NCI-H1105 treated with DMSO at 0.1 percent for 48 hours (cell line): Measurements from ENCODE around the gene INPP5J.
"Not testable (repeated sequence)": the region's sequence is repeated elsewhere in the genome, so short reads cannot be mapped to it uniquely, and the experiment has no call there.

Source experiments
- DNase-seq: peaks from one replicate; lab custom pipeline; 2025; lab: John Stamatoyannopoulos, UW

Gene INPP5J

GRCh38 chr22:31122532-31123291, at the start of gene INPP5J:
TSS of gene INPP5J (plus strand) at chr22:31122966. CDS start at chr22:31123015, 49 bp downstream.
- peak; percentile 80 for DNase-seq

GRCh38 chr22:31073125-31073524, 49.6 kb upstream of the INPP5J start:
- DNase-seq, result not testable (repeated sequence)

GRCh38 chr22:31073545-31074145, 49.1 kb upstream of the INPP5J start:
- DNase-seq, result not testable (repeated sequence)

GRCh38 chr22:31075961-31076360, 46.8 kb upstream of the INPP5J start:
- no peak for DNase-seq

DNA sequence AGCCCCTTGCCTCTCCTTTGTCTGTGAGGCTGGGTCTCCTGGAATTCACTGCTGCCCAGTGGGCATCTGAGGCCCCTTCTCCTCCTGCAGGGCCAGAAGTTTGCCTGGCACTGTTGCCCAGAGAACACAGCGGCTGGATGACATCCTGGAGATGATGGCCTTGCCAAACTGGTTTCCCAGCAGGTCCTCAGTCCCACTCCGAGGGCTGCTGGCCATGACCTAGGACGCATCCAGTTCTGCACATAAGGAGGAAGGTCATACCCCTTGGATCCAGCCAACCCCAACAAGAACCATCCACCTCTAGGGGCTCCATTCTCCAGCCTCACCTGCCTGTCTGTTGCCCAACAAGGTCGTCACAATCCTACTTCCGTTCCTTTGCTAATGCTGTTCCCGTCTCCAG, 45.1 kb upstream of the INPP5J start:
- DNase-seq, result no peak

GRCh38 chr22:31078389-31078788, 44.4 kb upstream of the INPP5J start:
- not testable (repeated sequence) for DNase-seq

GRCh38 chr22:31079095-31079642, 43.6 kb upstream of the INPP5J start:
- DNase-seq, result no peak

GRCh38 chr22:31080164-31080847, 42.5 kb upstream of the INPP5J start:
- DNase-seq, result no peak

DNA sequence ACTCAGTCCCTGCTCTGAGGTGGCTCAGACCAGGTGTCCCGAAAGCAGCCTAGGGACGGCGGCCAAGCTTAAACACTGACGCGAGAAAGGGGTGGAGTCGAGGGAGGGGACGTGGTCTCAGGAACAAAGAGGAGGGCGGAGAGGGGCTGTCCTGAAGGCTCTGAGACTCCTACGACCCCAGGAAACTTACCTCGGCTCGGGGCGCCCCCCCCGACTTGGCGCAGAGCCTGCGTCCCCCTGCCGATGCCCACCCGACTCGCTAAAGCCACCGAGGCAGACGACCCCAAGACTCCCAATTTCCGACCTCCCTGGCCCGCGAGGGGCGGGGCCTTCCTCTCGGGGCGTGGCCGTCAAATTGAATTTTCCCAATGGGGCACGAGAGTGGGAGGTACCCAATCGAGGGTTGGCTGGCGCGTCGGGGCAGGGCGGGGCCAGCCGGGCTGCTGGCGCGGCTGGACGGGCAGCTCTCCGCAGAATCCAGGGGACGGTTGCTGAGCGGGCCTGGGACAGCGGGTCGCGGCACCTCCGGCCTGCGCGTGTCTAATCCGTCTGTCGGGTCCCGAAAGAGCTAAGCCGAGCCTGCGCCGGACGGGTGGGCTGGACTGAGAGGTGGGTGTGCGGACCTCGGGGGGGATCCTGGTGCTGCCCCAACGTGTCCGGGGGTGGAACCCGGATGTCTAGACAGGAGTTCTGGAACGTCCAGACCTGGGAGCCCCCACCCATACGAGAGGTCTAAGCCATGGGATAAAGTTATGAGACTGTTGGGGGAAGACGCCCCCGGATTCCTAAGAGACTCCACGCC, 41.7 kb upstream of the INPP5J start, which contains the start of gene SMTN:
SMTN (plus strand) TSS at position 471 of the 802 bp plus-strand sequence. CDS start 1,941 bp downstream, outside the sequence.
- DNase-seq, result peak; percentile 80

DNA sequence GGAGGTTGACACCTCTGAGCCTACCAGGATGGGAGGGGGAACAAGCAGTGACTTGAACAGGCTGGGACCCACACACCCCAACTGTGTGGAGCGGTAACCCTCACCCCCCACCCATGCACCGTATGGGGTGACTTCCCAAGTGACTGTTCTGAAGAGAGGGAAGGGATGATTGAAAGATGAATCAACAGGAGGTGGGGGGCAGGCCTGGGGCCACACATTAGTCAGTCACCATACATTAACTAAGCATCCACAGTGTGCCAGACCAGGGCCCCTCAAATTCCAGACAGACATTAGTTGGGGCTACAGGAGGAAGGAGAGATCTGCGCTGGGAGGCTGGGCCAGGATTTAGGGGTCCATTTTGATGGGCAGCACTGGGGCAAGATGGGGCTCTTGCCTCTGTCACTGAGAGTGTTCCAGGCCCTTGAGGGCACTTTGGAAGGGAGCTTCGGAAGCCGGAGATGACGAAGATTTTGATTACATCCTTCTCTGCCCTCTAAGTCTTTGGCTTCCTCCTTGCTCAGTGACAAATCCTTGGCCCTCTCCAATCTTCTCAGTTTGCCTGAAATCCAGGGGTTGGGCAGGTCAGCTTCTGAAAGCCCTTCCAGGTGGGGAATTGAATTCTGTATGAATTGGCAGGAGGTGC, 40.7 kb upstream of the INPP5J start:
- no peak for DNase-seq

GRCh38 chr22:31082606-31083376, 40.0 kb upstream of the INPP5J start:
- DNase-seq, result no peak

- DNase-seq, result peak; percentile 86
These were observed 39.4 kb upstream of the INPP5J start for GRCh38 chr22:31083377-31083768.

GRCh38 chr22:31083923-31084810, 38.6 kb upstream of the INPP5J start:
- no peak for DNase-seq

GRCh38 chr22:31084811-31085492, 37.8 kb upstream of the INPP5J start:
- DNase-seq, result peak; percentile 22

DNA sequence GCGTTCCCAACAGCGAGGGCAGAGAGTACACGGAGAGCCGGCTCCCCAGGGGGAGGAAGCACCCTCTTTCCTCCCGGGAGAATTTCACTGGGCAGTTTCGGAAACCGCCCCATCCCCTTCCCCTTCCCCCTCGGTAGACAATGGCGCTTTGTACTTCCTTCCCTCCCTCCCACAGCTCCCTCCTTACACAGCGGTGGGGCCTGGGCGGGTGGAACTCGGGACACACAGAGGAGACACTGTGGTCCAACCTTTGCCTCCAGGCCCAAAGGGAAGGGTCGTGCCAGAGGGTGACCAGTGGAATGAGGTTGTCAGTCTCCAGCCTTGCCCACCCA, 37.3 kb upstream of the INPP5J start:
- no peak for DNase-seq

DNA sequence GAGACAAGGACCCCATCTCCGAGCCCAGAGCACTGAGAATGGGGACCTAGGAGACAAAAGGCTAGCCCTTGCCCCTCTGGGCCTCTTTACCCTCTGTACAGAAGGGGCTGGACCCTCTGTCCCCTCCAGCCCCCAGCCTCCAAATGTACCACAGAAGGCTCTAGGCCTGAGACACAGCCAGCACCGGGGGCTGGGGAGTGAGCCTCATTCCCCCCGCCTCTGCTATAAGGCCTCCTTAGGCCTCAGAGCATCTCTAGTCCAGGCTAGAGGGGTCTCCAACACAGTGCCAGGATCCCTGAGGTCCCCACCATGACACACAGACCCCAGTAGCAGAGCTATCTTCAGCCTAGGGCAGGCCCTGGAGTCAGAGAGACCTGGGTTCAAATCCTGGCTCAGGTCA, 36.8 kb upstream of the INPP5J start:
- no peak for DNase-seq

DNA sequence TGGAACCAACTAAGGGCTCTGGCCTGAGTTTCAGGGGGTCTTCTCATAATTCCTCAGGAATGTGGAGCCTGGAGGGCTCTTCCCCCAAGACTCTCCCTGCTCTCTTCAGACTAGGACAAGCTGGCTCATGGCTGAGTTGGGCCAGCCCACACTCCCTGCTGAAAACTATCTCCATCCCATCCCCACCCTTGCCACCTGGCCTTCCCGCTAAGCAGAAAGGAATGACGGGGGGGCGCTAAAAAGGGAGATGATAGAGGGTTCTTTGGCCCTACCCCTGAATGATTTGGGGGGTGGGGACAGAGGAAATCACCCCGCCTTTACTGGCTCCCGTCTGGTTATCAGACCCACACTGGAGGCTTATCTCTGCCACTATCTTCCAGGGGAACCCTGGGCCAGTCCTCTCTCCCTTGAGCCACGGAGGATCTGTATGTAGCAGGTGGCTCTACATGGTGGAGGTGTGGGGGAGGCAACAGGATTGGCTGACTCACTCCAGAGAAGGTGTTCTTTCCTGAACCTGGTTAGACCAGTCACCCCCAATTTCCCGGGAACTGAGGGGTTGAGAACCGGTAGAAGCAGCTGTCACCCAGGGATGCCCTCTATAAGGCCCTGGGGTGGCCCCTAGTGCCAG, 35.9 kb upstream of the INPP5J start:
- DNase-seq, result no peak

GRCh38 chr22:31087744-31088215, 35.0 kb upstream of the INPP5J start:
- DNase-seq, result no peak
